Nephron progenitor cell (in vitro differentiated cells): ENCODE results near the gene ZNF274.

Experiments used
- DNase-seq: peaks from one replicate; pipeline ENCODE4 v3.0.0; 2021
- H3K27ac Mint-ChIP-seq: 2 replicates; pipeline ENCODE4 v1.8.0; 2021; ENCODE audit warnings: mild to moderate bottlenecking, moderate library complexity, mixed read lengths
- H3K27me3 Mint-ChIP-seq: 2 replicates; pipeline ENCODE4 v1.8.0; 2021; ENCODE audit warnings: mild to moderate bottlenecking, low read depth, mixed read lengths; ENCODE audit not compliant: poor library complexity
- H3K36me3 Mint-ChIP-seq: 2 replicates; pipeline ENCODE4 v1.8.0; 2021; ENCODE audit warnings: low read depth, mixed read lengths
- H3K4me1 Mint-ChIP-seq: 2 replicates; pipeline ENCODE4 v1.8.0; 2021; ENCODE audit warnings: mixed read lengths
- H3K4me3 Mint-ChIP-seq: 2 replicates; pipeline ENCODE4 v1.8.0; 2021; ENCODE audit warnings: mild to moderate bottlenecking, moderate library complexity, mixed read lengths
- H3K9me3 Mint-ChIP-seq: 2 replicates; pipeline ENCODE4 v1.8.0; 2021; ENCODE audit warnings: mild to moderate bottlenecking, moderate library complexity, mixed read lengths
- TF ChIP-seq, protein P1 (sequence below): fragments of 200-600 bp; sonication (generic); IDR thresholded peaks from 2 replicates; pipeline ENCODE4 v1.5.0; 2021; ENCODE audit warnings: antibody characterized with exemption

ZNF274 gene

GRCh38 chr19:58203814-58204475 lies 21.1 kb downstream of the ZNF274 start:
- no peak for DNase-seq
- Mint-ChIP-seq H3K4me3 (no peak overlapping the region), H3K36me3 (peaks cover 100% of the 10 kb centered on the region), H3K9me3 (peaks cover 100% of the 10 kb centered on the region), H3K4me1 (no peaks in the 10 kb centered on the region), H3K27me3 (peaks cover 5% of the 10 kb centered on the region), H3K27ac (no peak overlapping the region)
- TF ChIP-seq, protein P1, sequence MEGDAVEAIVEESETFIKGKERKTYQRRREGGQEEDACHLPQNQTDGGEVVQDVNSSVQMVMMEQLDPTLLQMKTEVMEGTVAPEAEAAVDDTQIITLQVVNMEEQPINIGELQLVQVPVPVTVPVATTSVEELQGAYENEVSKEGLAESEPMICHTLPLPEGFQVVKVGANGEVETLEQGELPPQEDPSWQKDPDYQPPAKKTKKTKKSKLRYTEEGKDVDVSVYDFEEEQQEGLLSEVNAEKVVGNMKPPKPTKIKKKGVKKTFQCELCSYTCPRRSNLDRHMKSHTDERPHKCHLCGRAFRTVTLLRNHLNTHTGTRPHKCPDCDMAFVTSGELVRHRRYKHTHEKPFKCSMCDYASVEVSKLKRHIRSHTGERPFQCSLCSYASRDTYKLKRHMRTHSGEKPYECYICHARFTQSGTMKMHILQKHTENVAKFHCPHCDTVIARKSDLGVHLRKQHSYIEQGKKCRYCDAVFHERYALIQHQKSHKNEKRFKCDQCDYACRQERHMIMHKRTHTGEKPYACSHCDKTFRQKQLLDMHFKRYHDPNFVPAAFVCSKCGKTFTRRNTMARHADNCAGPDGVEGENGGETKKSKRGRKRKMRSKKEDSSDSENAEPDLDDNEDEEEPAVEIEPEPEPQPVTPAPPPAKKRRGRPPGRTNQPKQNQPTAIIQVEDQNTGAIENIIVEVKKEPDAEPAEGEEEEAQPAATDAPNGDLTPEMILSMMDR = no peak

DNA sequence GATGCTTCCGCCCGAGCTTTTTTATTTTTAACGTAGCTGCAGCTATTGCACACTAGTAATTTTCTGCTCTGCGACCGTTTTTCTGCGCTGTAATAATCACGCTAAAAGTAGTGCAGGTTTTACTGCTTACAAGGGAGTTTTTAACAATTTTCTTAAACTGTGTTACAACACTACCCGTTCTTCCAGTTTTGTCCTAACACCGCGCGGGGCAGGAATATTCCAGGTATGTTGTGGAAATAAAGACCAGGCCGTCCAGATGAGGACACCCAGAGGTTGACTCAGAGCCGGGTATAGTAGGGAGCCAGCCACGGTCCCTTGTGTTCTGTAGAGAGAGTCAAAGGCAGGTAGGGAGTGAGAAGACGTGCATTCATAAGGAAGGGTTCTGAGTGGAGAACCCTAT lies 21.7 kb downstream of the ZNF274 start:
- no peak for DNase-seq
- Mint-ChIP-seq H3K4me3 (no peak overlapping the region), H3K9me3 (peaks cover 100% of the 10 kb centered on the region), H3K27me3 (peaks cover 9% of the 10 kb centered on the region), H3K27ac (peak overlapping the region; percentile 48), H3K4me1 (no peaks in the 10 kb centered on the region), H3K36me3 (peaks cover 100% of the 10 kb centered on the region)
- TF ChIP-seq, protein P1 = no peak

DNA sequence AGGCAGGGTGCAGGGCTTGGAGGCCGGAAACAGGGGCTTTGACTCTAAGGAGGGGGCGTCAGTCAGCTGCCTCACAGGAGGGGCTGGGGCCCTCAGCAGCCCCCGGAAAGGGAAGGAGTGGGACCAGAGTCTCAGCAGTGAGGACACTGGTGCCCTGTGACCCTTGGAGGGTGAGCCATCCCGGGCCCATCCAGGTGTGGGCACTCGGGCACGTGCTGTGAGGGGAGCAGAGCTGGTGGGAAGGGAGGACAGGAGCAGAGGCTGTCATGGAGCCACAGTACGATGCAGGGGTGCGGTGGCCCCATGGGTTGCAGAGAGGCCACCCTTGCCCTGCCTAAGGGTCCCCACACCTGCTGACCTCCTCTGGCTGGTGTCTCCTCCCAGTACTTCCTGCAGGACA lies 26.7 kb downstream of the ZNF274 start:
- DNase-seq = no peak
- TF ChIP-seq, protein P1 = no peak
- Mint-ChIP-seq H3K27ac (no peak overlapping the region), H3K27me3 (peaks cover 6% of the 10 kb centered on the region), H3K4me3 (no peak overlapping the region), H3K4me1 (no peaks in the 10 kb centered on the region), H3K36me3 (peaks cover 100% of the 10 kb centered on the region), H3K9me3 (peaks cover 100% of the 10 kb centered on the region)

DNA sequence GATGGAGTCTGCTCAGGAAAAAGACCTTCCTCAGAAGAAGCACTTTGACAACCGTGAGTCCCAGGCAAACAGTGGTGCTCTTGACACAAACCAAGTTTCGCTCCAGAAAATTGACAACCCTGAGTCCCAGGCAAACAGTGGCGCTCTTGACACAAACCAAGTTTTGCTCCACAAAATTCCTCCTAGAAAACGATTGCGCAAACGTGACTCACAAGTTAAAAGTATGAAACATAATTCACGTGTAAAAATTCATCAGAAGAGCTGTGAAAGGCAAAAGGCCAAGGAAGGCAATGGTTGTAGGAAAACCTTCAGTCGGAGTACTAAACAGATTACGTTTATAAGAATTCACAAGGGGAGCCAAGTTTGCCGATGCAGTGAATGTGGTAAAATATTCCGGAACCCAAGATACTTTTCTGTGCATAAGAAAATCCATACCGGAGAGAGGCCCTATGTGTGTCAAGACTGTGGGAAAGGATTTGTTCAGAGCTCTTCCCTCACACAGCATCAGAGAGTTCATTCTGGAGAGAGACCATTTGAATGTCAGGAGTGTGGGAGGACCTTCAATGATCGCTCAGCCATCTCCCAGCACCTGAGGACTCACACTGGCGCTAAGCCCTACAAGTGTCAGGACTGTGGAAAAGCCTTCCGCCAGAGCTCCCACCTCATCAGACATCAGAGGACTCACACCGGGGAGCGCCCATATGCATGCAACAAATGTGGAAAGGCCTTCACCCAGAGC lies 29.6 kb downstream of the ZNF274 start:
- no peaks in the 10 kb centered on the region for H3K4me1 Mint-ChIP-seq
- peaks cover 98% of the 10 kb centered on the region for H3K9me3 Mint-ChIP-seq
- DNase-seq = no peak
- peaks cover 4% of the 10 kb centered on the region for H3K27me3 Mint-ChIP-seq
- peaks cover 78% of the 10 kb centered on the region for H3K36me3 Mint-ChIP-seq
- H3K4me3 Mint-ChIP-seq = no peak overlapping the region
- H3K27ac Mint-ChIP-seq = no peak overlapping the region
- TF ChIP-seq, protein P1 = no peak

DNA sequence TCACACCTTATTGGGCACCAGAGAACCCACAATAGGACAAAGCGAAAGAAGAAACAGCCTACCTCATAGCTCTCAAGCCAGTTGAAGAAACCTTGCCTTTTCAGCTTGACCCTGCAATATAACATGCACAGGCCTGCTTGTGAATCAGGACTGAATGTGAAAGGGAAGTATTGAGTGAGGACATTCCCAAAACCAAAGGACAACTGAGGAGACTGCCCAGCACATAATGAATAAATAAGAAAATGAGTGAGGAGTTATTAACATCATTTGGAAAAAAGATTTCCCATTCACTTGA lies 30.2 kb downstream of the ZNF274 start:
- TF ChIP-seq, protein P1 = no peak

GRCh38 chr19:58217069-58217481 lies 34.2 kb downstream of the ZNF274 start:
- Mint-ChIP-seq H3K27me3 (peaks cover 3% of the 10 kb centered on the region), H3K4me1 (no peaks in the 10 kb centered on the region), H3K36me3 (peaks cover 38% of the 10 kb centered on the region), H3K9me3 (peaks cover 88% of the 10 kb centered on the region), H3K4me3 (no peak overlapping the region), H3K27ac (no peak overlapping the region)
- DNase-seq = no peak
- TF ChIP-seq, protein P1 = no peak

More for the DNA sequence above, 30.2 kb downstream of the ZNF274 start:
- Mint-ChIP-seq H3K4me3 (no peak overlapping the region), H3K27ac (no peak overlapping the region), H3K9me3 (peaks cover 98% of the 10 kb centered on the region), H3K27me3 (peaks cover 4% of the 10 kb centered on the region), H3K4me1 (no peaks in the 10 kb centered on the region), H3K36me3 (peaks cover 72% of the 10 kb centered on the region)
- DNase-seq = no peak
